HG03469 (cell line): ENCODE results near the gene UBE2G1.

ENCODE experiments used
- ATAC-seq: cut with Tn5 transposase; IDR thresholded peaks from one replicate; pipeline ENCODE4 v1.9.1; 2021; ENCODE audit warnings: mild to moderate bottlenecking, moderate library complexity, moderate number of reproducible peaks; ENCODE audit not compliant: unreplicated experiment

UBE2G1 gene

GRCh38 chr17:4340914-4341615 lies 25.4 kb downstream of the UBE2G1 start:
- ATAC-seq, result no peak

- ATAC-seq, result no peak
Measured at GRCh38 chr17:4334776-4335584, 31.5 kb downstream of the UBE2G1 start.

DNA sequence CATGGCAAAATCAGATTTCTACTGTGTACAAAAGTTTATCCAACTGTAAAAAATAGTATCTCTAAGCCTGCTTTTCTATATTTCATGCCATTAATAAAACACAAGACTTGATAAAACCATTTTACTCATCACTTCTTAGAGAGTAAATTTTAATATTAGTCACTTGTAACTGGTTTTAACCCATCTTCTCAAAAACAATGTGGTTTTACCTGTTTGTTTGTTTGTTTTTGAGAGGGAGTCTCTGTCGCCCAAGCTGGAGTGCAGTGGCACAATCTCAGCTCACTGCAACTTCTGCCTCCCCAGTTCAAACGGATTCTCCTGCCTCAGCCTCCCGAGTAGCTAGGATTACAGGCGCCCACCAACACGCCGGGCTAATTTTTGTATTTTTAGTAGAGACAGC lies 32.1 kb downstream of the UBE2G1 start:
- ATAC-seq, result no peak

DNA sequence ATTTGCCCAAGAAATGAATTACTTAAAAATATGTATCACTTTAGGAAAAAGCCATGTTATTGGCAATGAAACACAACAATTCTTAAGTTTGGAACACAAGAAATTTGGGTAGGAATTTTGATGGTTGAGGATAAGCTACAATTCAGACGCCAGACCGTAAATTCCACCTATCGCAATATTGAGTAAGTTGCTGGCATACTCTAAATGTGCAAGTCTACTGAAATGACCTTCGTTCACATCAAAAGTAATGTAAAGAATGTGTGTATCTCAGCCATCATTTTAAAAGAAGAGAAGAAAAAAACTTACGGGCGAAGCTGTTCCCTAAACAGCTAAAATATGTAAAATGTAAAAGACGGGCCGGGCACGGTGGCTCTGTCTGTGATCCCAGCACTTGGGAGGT lies 33.4 kb downstream of the UBE2G1 start:
- no peak for ATAC-seq

DNA sequence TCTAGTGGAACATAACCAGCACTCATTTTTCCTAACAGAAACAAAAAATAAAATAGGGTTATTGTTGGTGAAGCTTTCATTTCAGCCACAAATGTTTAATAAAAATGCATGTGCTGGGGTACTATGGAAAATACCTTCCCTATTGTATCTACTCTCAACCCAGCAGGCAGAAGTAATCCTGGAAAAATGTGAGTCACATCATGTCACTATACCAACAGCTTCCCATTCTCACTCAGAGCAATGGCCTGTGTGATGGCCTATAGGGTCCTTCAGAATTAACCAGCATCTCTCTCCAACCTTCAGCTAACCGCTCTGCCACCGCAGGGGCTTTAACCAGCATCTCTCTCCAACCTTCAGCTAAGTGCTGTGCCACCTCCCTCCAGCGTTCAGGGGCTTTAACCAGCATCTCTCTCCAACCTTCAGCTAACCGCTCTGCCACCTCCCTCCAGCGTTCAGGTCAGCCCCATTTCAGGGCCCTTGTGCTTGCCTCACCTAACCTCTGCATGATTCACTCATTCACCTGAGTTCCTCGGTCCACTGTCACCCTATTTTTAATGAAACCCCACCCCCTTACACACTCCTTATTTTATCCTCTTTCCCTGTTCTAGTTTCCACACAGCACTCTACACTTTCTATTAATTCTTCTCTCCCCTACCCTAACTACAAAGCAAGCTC lies 34.0 kb downstream of the UBE2G1 start:
- ATAC-seq, result no peak

GRCh38 chr17:4331614-4332013 lies 34.9 kb downstream of the UBE2G1 start:
- ATAC-seq, result no peak

DNA sequence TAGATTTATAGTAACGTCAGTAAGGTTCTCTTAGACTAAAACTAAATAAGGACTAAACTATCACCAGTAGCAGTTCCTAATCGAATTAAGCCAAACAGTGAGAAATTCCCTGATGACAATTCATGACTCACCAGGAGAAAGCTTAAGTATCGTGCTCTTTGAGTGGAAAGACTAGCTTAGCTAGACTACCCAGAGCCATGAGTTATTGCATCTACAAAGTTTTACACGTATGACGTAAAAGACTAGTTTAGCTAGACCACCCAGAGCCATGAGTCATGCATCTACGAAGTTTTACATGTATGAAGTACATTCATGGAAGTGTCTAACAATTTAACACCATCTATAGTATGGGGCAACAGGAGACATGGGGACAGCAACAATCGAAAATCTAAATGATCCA lies 36.6 kb downstream of the UBE2G1 start:
- no peak for ATAC-seq

- ATAC-seq, result no peak
Measured at GRCh38 chr17:4327606-4328005, 38.9 kb downstream of the UBE2G1 start.

GRCh38 chr17:4326608-4327007 lies 39.9 kb downstream of the UBE2G1 start:
- ATAC-seq, result no peak

- no peak for ATAC-seq
Measured at GRCh38 chr17:4326112-4326511, 40.4 kb downstream of the UBE2G1 start.

- no peak for ATAC-seq
Measured at GRCh38 chr17:4324463-4324862, 42.0 kb downstream of the UBE2G1 start.

DNA sequence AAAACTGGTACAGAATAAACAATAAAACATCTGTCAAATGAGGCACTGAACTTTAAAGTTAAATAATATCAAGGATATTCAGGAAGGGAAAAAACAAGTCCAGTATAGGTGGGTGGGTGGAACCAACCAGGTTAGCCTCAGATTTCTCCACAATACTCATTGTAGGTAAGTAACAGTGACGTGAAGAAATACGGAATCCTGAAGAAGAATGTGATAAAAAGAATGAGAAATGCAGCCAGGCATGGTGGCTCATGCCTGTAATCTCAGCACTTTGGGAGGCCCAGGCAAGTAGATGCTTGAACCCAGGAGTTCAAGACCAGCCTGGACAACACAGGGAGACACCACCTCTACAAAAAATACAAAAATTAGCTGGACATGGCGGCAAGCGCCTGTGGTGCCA lies 47.3 kb downstream of the UBE2G1 start:
- ATAC-seq, result no peak

DNA sequence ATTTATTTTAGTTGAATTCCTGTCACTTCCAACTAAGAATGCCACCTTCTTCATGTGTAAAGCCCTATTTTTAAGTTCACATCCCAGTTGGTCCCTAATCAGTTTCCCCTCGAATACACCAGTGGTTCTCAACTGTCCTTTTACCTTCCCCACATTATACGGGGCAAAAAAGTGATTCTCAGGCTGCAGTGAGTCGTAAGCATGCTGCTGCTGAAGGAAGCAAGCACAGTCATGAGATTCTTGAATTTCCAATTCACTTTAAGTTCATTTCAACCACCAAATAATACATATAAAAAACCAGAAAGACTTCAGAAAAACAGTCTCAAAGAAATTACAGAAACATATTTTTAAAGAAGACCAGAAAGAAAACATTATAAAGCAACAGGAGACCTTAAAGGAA lies 47.9 kb downstream of the UBE2G1 start:
- ATAC-seq, result no peak

- no peak for ATAC-seq
Measured at GRCh38 chr17:4318186-4318585, 48.3 kb downstream of the UBE2G1 start.

DNA sequence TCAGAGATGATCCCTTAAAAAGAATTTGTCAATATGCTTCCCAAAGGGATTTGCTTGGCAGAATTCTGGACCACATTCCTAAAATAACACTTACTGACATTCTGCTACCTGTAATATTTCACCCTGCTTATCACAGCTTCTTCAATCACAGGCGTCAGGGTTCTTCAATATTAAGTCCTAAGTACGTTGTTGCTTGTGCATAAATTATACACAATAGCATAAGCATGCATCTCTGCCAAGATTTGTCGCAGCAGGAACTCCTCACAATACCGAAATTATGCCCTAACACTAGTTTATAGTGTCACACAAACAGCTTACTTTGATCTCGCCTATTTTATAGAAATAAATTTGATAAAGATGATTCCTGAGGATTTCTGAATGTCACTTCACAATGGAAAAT lies 48.9 kb downstream of the UBE2G1 start:
- no peak for ATAC-seq

DNA sequence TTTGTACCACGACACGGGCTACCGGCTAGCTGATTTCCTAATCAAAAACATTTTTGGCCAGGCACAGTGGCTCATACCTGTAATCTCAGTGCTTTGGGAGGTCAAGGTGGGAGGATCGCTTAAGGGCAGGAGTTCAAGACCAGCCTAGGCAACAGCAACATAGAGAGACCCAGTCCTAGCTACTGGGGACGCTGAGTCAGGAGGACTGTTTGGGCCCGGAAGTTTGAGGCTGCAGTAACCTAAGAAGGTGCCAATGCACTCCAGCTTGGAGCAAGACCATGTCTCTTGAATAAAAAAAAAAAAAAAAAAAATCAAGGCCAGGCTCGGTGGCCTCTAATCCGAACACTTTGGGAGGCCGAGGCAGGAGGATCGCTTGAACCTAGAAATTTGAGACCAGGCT lies 49.8 kb downstream of the UBE2G1 start:
- no peak for ATAC-seq

DNA sequence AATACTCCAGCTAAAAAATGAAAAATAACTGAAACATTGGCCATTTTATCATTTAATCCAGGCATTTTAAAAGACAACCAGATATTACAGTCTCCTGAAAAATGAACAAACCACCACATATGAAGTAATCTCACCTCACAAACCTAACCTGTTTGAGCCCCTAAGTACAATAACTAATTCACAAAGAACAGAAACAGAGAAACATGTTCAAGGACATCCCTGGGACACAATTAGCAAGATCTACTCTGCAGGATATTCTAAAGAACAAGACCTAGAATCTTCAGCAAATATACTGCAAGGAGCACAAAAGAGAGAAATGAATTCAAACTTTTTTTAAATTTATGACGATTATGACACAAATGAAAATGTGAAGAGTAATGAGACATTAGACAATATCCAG lies 51.9 kb downstream of the UBE2G1 start:
- ATAC-seq, result no peak

DNA sequence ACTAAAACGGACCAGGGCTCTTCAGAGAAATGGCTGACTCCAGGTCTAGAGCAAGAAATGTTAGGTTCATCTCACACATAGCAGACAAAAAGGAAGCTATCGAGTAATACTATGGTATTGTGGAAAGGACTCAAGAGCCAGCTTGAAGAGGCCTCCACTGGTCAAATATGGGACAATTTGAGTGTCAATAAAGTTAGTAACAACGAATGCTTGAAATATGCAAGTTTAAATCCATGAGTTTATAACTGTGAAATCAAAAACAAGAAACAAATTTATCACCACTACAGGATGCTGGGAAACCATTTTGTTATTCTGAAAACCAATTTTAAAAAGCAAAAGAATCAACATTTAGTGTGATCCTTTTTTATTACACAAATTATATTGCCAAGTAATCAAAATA lies 52.3 kb downstream of the UBE2G1 start:
- no peak for ATAC-seq

- ATAC-seq, result no peak
Measured at GRCh38 chr17:4313221-4314114, 53.0 kb downstream of the UBE2G1 start.

- no peak for ATAC-seq
Measured at GRCh38 chr17:4310354-4311060, 56.0 kb downstream of the UBE2G1 start.
